Gastroesophageal sphincter (tissue), 3 donors: ENCODE results near the gene KIRREL3.

ENCODE experiments used
- POLR2A ChIP-seq, 2 donors: fragments of 450-650 bp; IDR thresholded peaks; one replicate each; pipeline ENCODE4 v1.6.1; 2017; ENCODE audit warnings: antibody characterized with exemption in 2 of 2, mild to moderate bottlenecking in 2 of 2, moderate library complexity in 1 of 2
- POLR2AphosphoS5 ChIP-seq: sonication (generic); formaldehyde crosslinking; IDR thresholded peaks from one replicate; pipeline ENCODE4 v1.6.1; 2017; ENCODE audit warnings: antibody characterized with exemption
- TF ChIP-seq, protein P1 (sequence below), 4 experiments: fragments of 200-600 bp in 2 of 4; fragments of 450-650 bp in 2 of 4; sonication (generic) in 1 of 4; IDR thresholded peaks; one replicate each; pipeline ENCODE4 v1.5.1; 2017 to 2019; ENCODE audit warnings: antibody characterized with exemption in 4 of 4, mild to moderate bottlenecking in 2 of 4, moderate library complexity in 2 of 4

DNA sequence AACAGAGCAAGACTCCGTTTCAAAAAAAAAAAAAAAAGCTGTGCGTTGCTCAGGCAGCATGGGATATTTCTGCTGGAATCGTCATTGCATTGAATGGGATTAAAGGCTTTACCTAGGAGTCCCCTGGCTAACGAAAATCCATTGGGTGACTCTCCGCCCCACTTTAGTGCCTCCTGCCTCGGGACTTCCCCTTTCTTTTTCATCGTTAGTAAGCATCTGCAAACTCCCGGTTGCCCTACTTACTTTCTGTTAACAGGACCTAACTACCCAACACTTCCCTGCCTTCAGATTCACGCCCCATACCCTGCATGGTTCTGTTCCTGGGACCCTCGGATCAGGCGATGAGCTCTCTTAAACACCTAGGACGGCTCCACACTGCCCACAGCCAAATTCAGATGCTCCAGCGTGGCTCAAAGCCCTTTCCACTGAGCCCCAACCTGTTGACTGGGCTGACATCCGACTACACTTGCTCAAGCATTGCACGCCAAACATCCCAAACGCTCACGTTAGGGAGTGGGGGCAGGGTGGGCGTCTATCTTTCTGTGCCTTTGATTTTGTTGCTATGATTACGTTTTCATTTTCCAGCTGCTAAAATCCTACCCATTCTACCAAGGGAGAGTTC lies 501.3 kb downstream of the KIRREL3 start:
- TF ChIP-seq, protein P1, sequence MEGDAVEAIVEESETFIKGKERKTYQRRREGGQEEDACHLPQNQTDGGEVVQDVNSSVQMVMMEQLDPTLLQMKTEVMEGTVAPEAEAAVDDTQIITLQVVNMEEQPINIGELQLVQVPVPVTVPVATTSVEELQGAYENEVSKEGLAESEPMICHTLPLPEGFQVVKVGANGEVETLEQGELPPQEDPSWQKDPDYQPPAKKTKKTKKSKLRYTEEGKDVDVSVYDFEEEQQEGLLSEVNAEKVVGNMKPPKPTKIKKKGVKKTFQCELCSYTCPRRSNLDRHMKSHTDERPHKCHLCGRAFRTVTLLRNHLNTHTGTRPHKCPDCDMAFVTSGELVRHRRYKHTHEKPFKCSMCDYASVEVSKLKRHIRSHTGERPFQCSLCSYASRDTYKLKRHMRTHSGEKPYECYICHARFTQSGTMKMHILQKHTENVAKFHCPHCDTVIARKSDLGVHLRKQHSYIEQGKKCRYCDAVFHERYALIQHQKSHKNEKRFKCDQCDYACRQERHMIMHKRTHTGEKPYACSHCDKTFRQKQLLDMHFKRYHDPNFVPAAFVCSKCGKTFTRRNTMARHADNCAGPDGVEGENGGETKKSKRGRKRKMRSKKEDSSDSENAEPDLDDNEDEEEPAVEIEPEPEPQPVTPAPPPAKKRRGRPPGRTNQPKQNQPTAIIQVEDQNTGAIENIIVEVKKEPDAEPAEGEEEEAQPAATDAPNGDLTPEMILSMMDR (IDR thresholded peaks at IDR 0.05), result no peak
- TF ChIP-seq POLR2A (IDR thresholded peaks at IDR 0.05) (no peak), POLR2AphosphoS5 (no peak)
